GM12878 (cell line): ENCODE data around the gene CHRNG. TPM values are rescaled to one million over a fixed set of nuclear protein-coding genes. Genes with fewer than 3 reads are reported as not detected.

Experiments used
- ATAC-seq: fragments of 200-7000 bp; cut with Tn5 transposase; 3 replicates; pipeline ENCODE4 v1.9.1; 2020; ENCODE audit warnings: mild to moderate bottlenecking, moderate library complexity
- BruUV-seq: library from RNA; stranded (reverse); fragments of 400-500 nt; replicated peaks from 2 replicates; lab custom pipeline; 2021; lab: Mats Ljungman, UMichigan
- CTCF ChIA-PET: fragments of 300-600 bp; sonication (Branson Sonifier 250); formaldehyde crosslinking; extraction: SDS; loops from one replicate; lab custom pipeline; 2021; ENCODE audit warnings: inconsistent platforms; lab: Yijun Ruan, JAX
- POLR2A ChIA-PET: fragments of 350-600 bp; formaldehyde crosslinking; extraction: SDS; loops from one replicate; lab custom pipeline; 2021; ENCODE audit warnings: inconsistent platforms; lab: Charles Lee
- RAD21 ChIA-PET: fragments of 300-600 bp; sonication (Branson Sonifier 250); formaldehyde crosslinking; loops from one replicate; lab custom pipeline; 2023; ENCODE audit warnings: antibody characterized with exemption; ENCODE audit not compliant: unreplicated experiment; lab: Charles Lee
- SMC1A ChIA-PET: fragments of 300-600 bp; sonication (Branson Sonifier 250); formaldehyde crosslinking; loops from one replicate; lab custom pipeline; 2023; ENCODE audit not compliant: unreplicated experiment, uncharacterized antibody; lab: Charles Lee
- DNase-seq: peaks from one replicate; pipeline ENCODE4 v3.0.0-alpha.2; 2011; ENCODE audit warnings: low read depth, low spot score
- FAIRE-seq: peaks from 3 replicates; lab custom pipeline; 2011; peaks lifted over from hg19 to GRCh38; lab: Jason Lieb, UNC
- H2AFZ ChIP-seq: 2 replicates; pipeline ENCODE4 v1.6.0; 2011; ENCODE audit warnings: low read depth, low read length, control low read depth; ENCODE audit not compliant: control insufficient read depth
- H3K27ac ChIP-seq: 2 replicates; pipeline ENCODE4 v1.5.1; 2011; ENCODE audit warnings: control low read depth; ENCODE audit not compliant: control insufficient read depth, insufficient read depth
- H3K27me3 ChIP-seq, 2 experiments: replicated peaks in 1 of 2; 2 replicates each; pipeline versions ENCODE4 v1.6.0 to v1.6.1; 2011; ENCODE audit warnings: low read length in 1 of 2; ENCODE audit not compliant: control insufficient read depth in 2 of 2, insufficient read depth in 2 of 2
- H3K36me3 ChIP-seq, 2 experiments: 2 replicates each; pipeline ENCODE4 v1.5.1; 2011; ENCODE audit warnings: low read length in 1 of 2; ENCODE audit not compliant: control insufficient read depth in 2 of 2, insufficient read depth in 2 of 2
- H3K4me1 ChIP-seq: 2 replicates; pipeline ENCODE4 v1.6.1; 2011; ENCODE audit warnings: mild to moderate bottlenecking, low read length, moderate library complexity, mixed read lengths; ENCODE audit not compliant: control insufficient read depth, insufficient read depth
- H3K4me2 ChIP-seq: 2 replicates; pipeline ENCODE4 v1.6.0; 2011; ENCODE audit warnings: control low read depth; ENCODE audit not compliant: control insufficient read depth, insufficient read depth
- H3K4me3 ChIP-seq: fragments of 200-600 bp; sonication (generic); 2 replicates; pipeline ENCODE4 v1.5.1; 2016
- H3K79me2 ChIP-seq: 2 replicates; pipeline ENCODE4 v1.6.0; 2011; ENCODE audit warnings: low read length; ENCODE audit not compliant: control insufficient read depth, insufficient read depth
- H3K9ac ChIP-seq: 2 replicates; pipeline ENCODE4 v1.8.0; 2011; ENCODE audit warnings: low read length, control low read depth, mixed read lengths; ENCODE audit not compliant: control insufficient read depth, insufficient read depth
- H3K9me3 ChIP-seq: replicated peaks from 3 replicates; pipeline ENCODE4 v1.5.1; 2011; ENCODE audit warnings: mild to moderate bottlenecking, low read length; ENCODE audit not compliant: control insufficient read depth, insufficient read depth
- H4K20me1 ChIP-seq: 2 replicates; pipeline ENCODE4 v1.6.0; 2011; ENCODE audit not compliant: control insufficient read depth, insufficient read depth
- ESRRA ChIP-seq: IDR thresholded peaks from 2 replicates; pipeline ENCODE4 v1.6.1; 2012; ENCODE audit warnings: mild to moderate bottlenecking, low read length, improper control_type of control experiment
- FOXM1 ChIP-seq: IDR thresholded peaks from 2 replicates; pipeline ENCODE4 v1.6.1; 2012; ENCODE audit warnings: low read depth, mild to moderate bottlenecking, inconsistent platforms, low read length, moderate library complexity
- MTA3 ChIP-seq: IDR thresholded peaks from 2 replicates; pipeline ENCODE4 v1.6.1; 2012; ENCODE audit warnings: low read length, inconsistent platforms, borderline replicate concordance
- MYC ChIP-seq: IDR thresholded peaks from 2 replicates; pipeline ENCODE4 v1.6.1; 2011; ENCODE audit warnings: mild to moderate bottlenecking, low read length, moderate library complexity, inconsistent platforms; ENCODE audit not compliant: insufficient read depth, insufficient replicate concordance, insufficient read length, severe bottlenecking
- NFYB ChIP-seq: IDR thresholded peaks from 2 replicates; pipeline ENCODE4 v1.6.1; 2011; ENCODE audit warnings: low read depth, mild to moderate bottlenecking, low read length, improper control_type of control experiment, moderate library complexity; ENCODE audit not compliant: insufficient read depth
- NR2C2 ChIP-seq: IDR thresholded peaks from 2 replicates; pipeline ENCODE4 v1.6.1; 2011; ENCODE audit warnings: borderline replicate concordance, low read depth; ENCODE audit not compliant: control insufficient read depth, insufficient read length
- TARDBP ChIP-seq: IDR thresholded peaks from 2 replicates; pipeline ENCODE4 v1.6.1; 2016; ENCODE audit warnings: borderline replicate concordance
- TCF3 ChIP-seq: IDR thresholded peaks from 2 replicates; pipeline ENCODE4 v1.6.1; 2012; ENCODE audit warnings: low read depth, mild to moderate bottlenecking, low read length, borderline replicate concordance; ENCODE audit not compliant: insufficient read depth
- YY1 ChIP-seq: IDR thresholded peaks from 2 replicates; pipeline ENCODE4 v1.6.1; 2011; ENCODE audit warnings: low read depth, mild to moderate bottlenecking, low read length
- WGBS: methylation state at CpG from one replicate; pipeline ENCODE4 v1.1.6; 2016; ENCODE audit warnings: low lambda C conversion rate; ENCODE audit not compliant: insufficient replicate concordance, insufficient coverage; ENCODE audit errors: missing lambda C conversion rate; 5-methylcytosine and 5-hydroxymethylcytosine counted together
- in situ Hi-C: fragments of 300-500 bp; cut with MboI; formaldehyde crosslinking; loops from 9 replicates; pipeline ENCODE4 v1.14.3; 2018; ENCODE audit warnings: mixed read lengths
- intact Hi-C: fragments of 100-400 bp; cut with micrococcal nuclease; formaldehyde crosslinking; loops from one replicate; pipeline ENCODE4 v1.14.2; 2022; ENCODE audit not compliant: unreplicated experiment
- polyA plus RNA-seq, 11 experiments: library from polyadenylated mRNA; depleted of rRNA in 4 of 11; unstranded in 6 of 11; stranded (reverse) in 5 of 11; fragments of >200 nt; fragmentation: Nextera tagmentation in 4 of 11; fragmentation: Illumina TruSeq in 1 of 11; extraction: Ambion mirVana in 4 of 11; extraction: Trizol in 1 of 11; gene quantifications; 1 replicate in 1 of 11; 2 replicates in 10 of 11; pipeline versions ENCODE4 v1.2.1 to v1.2.3, GENCODE V29; 2011 to 2016; ENCODE audit warnings: inconsistent platforms in 2 of 11, missing spikeins in 2 of 11, low read depth in 1 of 11
- total RNA-seq, 4 experiments: library from RNA; depleted of rRNA in 3 of 4; stranded (reverse); fragments of >200 nt in 3 of 4; fragmentation: Illumina TruSeq in 1 of 4; extraction: Trizol in 1 of 4; gene quantifications; 2 replicates each; pipeline versions ENCODE4 v1.2.1 to v1.2.3, GENCODE V29; 2013 to 2021

Gene CHRNG
- total and polyA plus RNA-seq, 10 of the 15 experiments (the other 5 are each of a cell fraction or from before 2014, with no cell fraction given): 0.17 TPM; not detected in 9

GRCh38 chr2:232490221-232491138, 49.0 kb upstream of the CHRNG start:
- Histone ChIP-seq H4K20me1 (no peaks in the 10 kb centered on the region), H3K9ac (no peak overlapping the region), H3K27me3 (peaks cover 0 to 14% of the 10 kb centered on the region in 2 experiments; a peak in 3 of 4 replicates), H3K9me3 (no peaks in the 10 kb centered on the region), H3K4me3 (no peak overlapping the region), H3K27ac (no peak overlapping the region), H3K79me2 (no peaks in the 10 kb centered on the region), H3K4me1 (no peaks in the 10 kb centered on the region), H2AFZ (no peak overlapping the region), H3K36me3 (no peaks in the 10 kb centered on the region), H3K4me2 (no peak overlapping the region)
- ChIA-PET POLR2A (no interaction called here), RAD21 (no interaction called here), SMC1A (no interaction called here), CTCF (no interaction called here)
- in situ Hi-C loops: no loop called here
- no TSS peak for BruUV-seq
- DNase-seq (no peak), ATAC-seq (no peak), FAIRE-seq (no peak)
- 19% methylated on average over 30 of the region's 30 CpGs for WGBS
- intact Hi-C loops: no loop called here
- no peak for TF ChIP-seq MTA3
- no peak for TF ChIP-seq NFYB
- TF ChIP-seq TCF3: no peak
- no peak for TF ChIP-seq TARDBP

GRCh38 chr2:232491139-232491780, 48.2 kb upstream of the CHRNG start:
- Histone ChIP-seq H3K4me1 (no peaks in the 10 kb centered on the region), H3K9ac (no peak overlapping the region), H3K27me3 (peaks cover 0 to 14% of the 10 kb centered on the region in 2 experiments; a peak in 3 of 4 replicates), H3K4me2 (no peak overlapping the region), H3K36me3 (no peaks in the 10 kb centered on the region), H3K79me2 (no peaks in the 10 kb centered on the region), H3K9me3 (no peaks in the 10 kb centered on the region), H4K20me1 (no peaks in the 10 kb centered on the region), H3K4me3 (no peak overlapping the region)
- POLR2A ChIA-PET: no interaction called here
- no peak for ATAC-seq
- intact Hi-C loops: no loop called here
- no TSS peak for BruUV-seq
- WGBS: 43% methylated on average over 12 of the region's 12 CpGs
- FAIRE-seq: no peak
- in situ Hi-C loops: no loop called here
- CTCF ChIA-PET: no interaction called here
- RAD21 ChIA-PET: no interaction called here
- SMC1A ChIA-PET: no interaction called here
- TF ChIP-seq YY1: no peak
- no peak for TF ChIP-seq FOXM1
- no peak for TF ChIP-seq NR2C2
- no peak for TF ChIP-seq ESRRA
- no peak for TF ChIP-seq MYC
- TF ChIP-seq, all 136 proteins: peak for 0
- no peak for DNase-seq
- no peak overlapping the region for H3K27ac ChIP-seq
- H2AFZ ChIP-seq: no peak overlapping the region
